ENCODE measurements around the gene RPS6KB1.

GRCh38 chr17:59874376-59874775, 18.5 kb upstream of the RPS6KB1 start:
- TF ChIP-seq, protein P1, sequence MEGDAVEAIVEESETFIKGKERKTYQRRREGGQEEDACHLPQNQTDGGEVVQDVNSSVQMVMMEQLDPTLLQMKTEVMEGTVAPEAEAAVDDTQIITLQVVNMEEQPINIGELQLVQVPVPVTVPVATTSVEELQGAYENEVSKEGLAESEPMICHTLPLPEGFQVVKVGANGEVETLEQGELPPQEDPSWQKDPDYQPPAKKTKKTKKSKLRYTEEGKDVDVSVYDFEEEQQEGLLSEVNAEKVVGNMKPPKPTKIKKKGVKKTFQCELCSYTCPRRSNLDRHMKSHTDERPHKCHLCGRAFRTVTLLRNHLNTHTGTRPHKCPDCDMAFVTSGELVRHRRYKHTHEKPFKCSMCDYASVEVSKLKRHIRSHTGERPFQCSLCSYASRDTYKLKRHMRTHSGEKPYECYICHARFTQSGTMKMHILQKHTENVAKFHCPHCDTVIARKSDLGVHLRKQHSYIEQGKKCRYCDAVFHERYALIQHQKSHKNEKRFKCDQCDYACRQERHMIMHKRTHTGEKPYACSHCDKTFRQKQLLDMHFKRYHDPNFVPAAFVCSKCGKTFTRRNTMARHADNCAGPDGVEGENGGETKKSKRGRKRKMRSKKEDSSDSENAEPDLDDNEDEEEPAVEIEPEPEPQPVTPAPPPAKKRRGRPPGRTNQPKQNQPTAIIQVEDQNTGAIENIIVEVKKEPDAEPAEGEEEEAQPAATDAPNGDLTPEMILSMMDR (IDR thresholded peaks at IDR 0.05), result no peak
- TF ChIP-seq ZFX (IDR thresholded peaks at IDR 0.05; ENCODE audit: borderline replicate concordance), result no peak

All from 22Rv1 (cell line).